NCI-H2171 (cell line): ENCODE data around the gene PTPRT.
"Not testable (repeated sequence)": the region's sequence is repeated elsewhere in the genome, so short reads cannot be mapped to it uniquely, and the experiment has no call there.

Experiments
- DNase-seq: peaks from one replicate; lab custom pipeline; 2025; lab: John Stamatoyannopoulos, UW

PTPRT gene

DNA sequence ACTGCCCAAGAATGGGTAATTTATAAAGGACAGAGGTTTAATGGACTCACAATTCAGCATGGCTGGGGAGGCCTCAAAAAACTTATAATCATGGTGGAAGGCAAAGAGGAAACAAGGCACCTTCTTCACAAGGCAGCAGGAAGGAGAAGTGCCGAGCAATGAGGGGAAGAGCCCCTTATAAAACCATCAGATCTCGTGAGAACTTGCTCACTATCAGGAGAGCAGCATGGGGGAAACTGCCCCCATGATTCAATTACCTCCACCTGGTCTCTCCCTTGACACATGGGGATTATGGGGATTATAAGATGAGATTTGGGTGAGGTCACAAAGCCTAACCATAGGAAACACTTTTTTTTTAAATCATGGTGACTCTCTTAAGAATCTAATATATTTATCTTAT lies 278.9 kb downstream of the PTPRT start:
- DNase-seq: not testable (repeated sequence)

DNA sequence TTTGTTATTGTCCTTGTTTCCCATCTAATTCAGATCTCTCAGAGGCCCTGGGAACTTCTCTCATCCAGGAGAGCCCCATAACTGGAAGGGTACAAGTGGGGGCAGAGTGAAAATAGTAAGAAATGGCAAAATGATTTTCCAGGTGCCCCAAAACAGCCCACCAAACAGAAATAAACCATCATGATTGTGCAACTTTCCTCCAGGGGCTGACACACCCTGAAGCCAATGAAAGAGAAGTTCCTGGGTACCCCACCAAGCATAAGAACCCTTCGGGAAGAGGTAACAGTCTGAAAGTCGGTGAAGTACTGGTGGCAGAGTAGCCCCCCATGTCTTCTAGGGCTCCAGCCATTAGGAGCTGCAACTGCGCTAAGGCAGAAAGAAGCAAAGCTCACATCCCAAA lies 282.0 kb downstream of the PTPRT start:
- DNase-seq: no peak

DNA sequence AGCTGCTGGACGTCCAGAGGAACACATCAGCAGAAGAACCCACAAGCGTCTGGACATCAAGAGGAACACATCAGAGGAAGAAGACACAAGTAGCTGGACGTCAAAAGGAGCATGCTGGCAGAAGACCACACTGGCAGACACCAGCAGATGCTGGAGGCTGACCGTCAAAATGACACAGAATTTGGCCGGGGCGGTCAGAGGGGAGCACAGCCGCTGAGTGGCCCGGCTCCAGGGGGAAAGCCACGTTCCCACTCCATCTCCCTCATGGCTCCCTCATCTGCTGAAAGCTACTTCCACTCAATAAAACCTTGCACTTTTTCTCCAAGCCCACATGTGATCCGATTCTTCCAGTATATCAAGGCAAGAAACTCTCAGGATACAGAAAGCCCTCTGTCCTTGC lies 283.6 kb downstream of the PTPRT start:
- no peak for DNase-seq

DNA sequence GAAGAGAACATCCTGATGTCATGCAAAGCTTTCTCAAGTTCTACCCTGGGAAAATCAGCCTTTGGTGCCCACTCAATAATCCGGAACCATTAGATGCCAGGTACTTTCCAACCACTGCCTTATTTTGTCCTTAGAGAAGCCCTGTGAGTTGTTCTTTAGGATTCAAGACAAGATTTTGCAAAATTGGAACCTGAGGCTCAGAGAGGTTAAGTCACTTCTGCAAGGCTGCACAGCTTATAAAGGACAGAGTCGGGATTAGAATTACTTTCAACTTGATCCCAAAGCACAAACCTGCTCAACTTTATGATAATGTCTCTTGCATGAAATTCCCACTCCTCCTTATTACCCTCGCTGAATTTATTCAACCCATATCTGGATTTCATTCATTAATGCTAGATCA lies 287.2 kb downstream of the PTPRT start:
- no peak for DNase-seq

DNA sequence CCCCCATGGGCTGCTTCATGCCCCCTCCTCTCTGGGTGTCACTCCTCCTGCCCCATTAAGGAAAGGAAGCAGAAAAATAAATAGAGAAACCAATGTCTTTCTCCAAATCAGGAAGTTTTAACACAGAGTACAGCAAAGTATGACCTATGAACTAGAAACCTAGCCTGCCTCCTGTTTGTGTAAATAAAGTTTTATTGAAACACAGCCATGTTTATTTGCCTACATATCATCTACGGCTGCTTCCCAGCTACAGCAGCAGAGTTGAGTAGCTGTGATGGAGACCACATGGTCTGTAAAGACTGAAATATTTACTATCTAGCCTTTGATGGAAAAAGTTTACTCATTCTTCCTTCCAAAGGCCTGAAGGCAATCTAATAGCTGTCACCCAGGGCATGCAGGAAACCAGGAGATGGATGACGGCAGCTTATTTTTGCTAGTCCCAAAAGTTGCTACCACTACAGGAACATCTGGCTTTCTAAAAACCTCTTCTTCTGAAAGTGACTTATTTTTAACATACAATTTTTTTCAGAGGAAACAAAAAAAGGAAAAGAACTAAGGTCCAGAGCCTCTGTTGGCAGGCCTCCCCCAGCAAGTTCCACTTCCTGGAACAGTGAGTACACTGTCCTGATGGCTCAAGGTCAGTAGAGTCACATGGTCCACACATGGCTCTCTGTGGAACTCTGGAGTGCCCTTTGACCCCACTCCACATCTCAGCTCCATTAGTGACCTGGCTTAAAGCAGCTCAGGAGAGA lies 287.8 kb downstream of the PTPRT start:
- no peak for DNase-seq

DNA sequence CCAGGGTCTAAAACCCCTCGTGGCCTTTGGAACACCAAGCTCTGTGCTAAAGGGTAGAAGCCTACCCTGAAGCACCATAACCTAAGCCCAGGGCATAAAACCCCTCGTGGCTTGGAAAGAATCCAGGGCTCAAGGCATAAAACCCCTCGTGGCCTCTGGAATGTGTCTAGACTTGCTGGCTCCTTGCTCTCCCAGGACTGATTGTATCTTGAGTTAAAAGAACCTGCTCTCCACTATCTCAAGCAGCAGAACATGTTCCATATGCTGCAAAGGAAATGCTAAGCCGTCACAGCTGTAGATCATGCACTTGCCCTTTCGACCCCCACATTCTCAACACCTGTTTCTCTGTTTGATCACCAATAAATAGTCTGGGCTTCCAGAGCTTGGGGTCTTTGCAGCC lies 288.9 kb downstream of the PTPRT start:
- not testable (repeated sequence) for DNase-seq

DNA sequence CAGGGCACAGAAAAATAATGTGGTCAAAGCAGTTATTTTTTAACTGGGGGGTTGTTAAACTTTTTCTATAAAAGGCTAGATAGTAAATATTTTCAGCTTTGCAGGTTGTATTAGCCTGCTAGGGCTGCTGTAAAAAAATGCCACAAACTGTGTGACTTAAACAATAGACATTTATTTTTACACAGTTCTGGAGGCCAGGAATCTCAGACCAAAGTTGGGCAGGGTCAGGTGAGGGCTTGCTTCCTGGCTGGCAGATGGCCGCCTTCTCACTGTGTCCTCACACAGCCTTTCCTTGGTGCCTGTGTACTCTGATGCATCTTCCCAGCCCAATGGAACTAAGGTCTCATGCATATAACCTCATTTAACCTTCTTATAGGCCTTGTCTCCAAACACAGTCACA lies 294.7 kb downstream of the PTPRT start:
- DNase-seq: no peak

DNA sequence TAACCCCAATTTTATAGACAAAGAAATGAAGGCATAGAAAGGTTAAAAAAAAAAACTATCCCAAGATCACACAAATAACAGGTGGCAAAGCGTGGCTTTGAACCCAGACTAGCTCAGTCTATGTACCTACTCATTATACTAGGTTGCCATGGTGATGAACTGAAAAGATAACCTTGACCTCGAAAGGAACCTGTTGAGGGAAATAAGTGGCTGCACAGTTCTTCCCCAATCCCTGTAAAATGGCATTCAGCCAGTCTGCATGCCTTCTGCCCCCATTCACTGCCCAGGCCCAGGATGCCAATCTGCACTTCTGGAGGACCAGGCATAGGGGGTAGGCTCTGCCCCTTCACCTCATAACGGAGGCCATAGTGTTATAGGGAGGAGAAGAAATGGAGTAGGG lies 295.2 kb downstream of the PTPRT start:
- DNase-seq: no peak

DNA sequence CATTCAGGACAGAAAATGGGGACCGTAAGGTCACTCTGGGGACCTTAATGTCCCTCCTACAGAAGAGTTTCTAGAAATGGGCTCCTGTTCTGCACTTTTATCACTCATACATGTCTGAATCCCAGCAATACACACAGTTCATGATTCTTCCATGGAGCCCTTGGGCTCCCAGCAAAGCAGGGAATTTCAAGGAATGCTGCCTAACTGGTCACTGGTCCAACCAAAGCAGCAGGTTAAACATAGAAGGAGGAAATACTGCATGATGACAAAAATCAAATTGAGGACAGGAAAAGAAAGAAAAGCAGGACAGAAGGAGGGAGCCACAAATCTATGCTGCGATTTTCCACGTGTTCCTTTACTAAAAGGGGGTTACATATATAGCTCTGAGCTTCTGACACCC lies 300.2 kb downstream of the PTPRT start:
- no peak for DNase-seq

DNA sequence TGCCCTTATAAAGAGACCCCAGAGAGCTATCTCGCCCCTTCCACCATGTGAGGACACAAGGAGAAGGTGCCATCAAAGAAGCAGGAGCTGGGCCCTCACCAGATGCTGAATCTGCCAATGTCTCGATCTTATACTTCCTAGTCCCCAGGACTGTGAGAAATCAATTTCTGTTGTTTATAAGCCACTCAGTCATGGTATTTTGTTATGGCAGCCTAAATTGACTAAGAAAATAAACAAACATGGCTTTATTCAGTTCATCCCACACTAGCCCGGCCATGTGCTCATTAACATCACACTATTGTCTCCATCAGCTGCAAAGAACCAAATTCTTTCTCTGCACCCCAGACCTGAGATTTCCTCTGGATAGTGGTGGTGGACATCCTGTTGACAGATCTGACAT lies 302.4 kb downstream of the PTPRT start:
- no peak for DNase-seq

DNA sequence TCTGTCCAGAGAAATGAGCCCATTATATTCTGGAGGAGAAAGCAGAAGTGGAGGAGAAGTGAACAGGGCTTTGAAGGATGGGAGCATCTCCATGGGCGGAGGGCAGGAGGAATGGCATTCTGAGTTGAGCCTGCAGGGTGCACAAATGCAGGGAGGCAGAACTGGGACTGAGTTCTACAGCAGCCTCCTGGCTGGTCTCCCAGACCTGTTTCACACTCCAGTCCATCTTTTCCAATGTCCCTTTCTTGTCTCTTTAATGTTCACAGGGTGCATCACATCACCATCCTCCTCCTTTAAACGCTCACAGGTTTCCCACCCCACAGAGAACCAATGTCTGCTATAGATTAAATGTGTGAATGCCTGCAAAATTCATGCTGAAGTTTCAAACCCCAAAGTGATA lies 302.9 kb downstream of the PTPRT start:
- DNase-seq: no peak

DNA sequence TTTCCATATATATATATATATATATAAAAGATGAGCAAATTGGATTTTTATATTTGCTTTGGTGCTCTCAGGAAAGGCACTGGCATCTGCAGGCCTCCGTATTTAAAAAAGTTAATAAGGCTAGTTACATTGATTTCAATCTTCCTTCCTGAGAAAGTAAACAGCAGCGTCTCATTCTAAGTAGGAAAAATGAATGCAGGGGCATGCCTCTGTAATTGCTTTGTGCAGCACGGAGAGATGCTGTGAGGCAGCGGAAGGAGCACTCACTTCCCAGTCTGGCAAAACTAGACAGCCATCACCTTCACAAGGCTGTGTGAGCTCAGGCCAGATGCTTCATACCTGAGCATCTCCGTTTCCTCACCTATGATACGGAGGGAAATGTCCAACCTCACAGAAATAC lies 303.7 kb downstream of the PTPRT start:
- no peak for DNase-seq

DNA sequence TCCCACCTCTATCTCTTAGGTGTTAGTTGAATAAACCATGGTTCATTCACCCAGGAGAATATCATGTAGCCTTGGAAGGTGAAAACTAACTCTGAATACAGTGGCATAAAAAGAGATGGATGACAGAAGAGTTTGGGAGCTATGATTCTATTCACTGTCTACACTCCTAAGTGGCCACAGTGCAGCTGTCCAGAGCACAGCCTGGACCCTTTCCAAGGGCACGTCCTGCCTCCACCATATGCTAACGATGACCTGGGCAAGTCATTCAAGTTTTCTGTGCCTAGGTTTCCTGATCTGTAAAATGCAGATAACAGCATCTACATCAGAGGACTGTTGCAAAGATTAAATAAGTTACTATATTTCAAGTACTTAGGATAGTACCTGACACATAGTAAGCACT lies 314.1 kb downstream of the PTPRT start:
- DNase-seq: no peak

DNA sequence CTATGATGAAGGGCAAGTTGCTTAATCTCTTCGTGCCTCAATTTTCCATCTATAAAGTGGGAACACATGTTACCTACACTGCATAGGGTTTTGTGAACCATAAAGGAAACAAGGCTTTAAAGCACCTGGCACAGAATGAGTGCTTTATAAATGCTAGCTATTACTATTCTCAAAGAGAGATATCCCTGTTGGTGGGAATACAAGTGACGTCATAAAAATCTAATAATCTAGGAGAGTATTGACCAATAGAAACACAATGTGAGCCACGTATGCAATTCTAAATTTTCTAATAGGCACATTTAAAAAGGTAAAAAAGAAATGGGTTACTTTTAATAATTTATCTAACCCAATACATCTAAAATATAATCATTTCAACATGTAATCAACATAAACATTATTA lies 316.4 kb downstream of the PTPRT start:
- DNase-seq: no peak

DNA sequence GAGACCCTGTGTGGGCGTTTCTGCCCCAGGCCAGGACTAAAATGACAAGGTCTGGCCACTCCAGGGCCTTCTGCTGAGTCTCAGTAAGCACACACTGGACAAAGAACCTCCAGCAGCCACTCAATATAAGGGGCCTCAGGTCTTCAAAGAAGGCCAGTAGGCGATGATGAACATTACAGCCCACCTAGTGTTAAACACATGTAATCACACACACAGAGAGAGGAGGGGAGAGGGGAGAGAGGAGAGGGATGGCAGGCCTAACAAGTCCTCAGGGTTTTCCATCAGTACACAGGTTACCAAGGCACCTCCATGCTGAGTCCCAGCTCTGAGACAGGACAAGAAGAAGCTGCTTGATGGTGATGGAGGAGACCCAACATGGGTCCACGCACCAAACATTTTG lies 325.6 kb downstream of the PTPRT start:
- DNase-seq: no peak

DNA sequence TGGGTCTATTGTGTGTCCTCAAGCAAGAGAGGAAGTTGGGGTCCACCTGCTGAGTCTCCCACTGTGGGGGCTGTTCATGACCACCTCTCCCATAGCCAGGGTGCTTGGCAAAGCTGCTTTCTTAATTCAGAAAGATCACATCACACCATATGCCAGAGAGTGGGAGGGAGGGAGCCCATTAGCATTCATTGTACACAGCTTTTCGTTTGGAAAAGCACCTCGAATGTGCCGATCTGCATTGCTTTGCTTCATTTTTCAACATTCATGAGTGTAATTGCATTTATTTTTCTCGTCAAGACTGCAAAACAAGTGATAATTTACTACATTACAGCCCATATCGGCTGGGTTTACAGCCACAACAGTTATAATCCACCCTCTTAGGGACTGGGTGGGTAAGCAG lies 327.3 kb downstream of the PTPRT start:
- no peak for DNase-seq

DNA sequence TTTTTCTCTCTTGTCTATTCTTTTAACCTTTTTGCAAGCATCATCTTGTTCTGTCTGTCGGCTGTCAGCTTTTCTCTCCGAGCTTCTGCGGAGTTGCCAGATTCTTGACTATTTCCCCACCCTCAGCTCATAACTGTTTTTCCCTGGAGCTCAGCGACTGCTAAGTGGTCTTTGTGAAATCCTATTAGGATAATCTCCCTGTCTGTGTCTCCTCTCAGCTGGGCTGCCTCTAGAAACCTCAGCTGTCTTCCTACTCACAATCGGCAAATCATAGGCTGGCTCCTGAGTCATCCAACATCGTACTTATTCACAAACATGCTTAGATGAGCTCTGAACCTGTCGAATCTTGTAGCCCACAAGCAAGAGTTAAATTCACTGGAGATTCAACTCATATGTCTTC lies 332.3 kb downstream of the PTPRT start:
- DNase-seq: no peak

DNA sequence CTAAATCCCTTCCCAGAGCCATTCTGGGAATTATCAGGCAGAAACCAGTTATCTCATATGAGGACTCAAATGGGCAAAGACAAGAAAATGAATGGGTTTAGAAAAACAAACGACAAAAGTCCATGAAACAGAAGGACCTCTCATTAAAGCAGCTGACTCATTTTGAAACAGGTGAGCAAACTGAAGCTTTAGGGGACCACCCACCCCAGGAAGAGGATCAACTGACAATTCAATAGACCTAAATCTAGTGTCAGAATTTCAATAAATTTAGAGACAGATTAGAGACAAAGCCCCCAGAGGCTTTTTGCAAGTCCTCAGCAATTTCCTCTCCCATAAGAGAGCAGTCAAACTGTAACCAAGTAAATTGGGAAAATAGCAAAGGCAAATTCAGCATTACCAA lies 333.8 kb downstream of the PTPRT start:
- DNase-seq: no peak

DNA sequence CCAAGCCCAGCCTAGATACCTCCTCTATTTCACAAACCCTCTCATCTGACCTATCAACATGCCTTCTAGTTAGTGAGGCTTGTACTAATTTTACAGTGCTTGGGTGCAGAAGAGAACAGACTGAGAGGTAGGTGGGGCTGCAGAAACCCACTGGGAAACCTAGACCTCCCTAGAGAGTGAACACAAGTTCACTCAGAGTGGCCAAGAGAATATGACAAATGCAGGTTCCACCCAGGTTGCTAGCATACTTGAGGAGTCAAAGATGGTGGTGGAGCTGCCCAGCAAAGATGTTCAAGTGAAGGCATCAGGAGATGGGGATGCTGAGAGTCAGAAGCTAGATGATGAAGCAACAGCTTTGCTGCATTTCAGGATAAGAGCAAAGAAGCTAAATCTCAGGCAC lies 337.0 kb downstream of the PTPRT start:
- no peak for DNase-seq

DNA sequence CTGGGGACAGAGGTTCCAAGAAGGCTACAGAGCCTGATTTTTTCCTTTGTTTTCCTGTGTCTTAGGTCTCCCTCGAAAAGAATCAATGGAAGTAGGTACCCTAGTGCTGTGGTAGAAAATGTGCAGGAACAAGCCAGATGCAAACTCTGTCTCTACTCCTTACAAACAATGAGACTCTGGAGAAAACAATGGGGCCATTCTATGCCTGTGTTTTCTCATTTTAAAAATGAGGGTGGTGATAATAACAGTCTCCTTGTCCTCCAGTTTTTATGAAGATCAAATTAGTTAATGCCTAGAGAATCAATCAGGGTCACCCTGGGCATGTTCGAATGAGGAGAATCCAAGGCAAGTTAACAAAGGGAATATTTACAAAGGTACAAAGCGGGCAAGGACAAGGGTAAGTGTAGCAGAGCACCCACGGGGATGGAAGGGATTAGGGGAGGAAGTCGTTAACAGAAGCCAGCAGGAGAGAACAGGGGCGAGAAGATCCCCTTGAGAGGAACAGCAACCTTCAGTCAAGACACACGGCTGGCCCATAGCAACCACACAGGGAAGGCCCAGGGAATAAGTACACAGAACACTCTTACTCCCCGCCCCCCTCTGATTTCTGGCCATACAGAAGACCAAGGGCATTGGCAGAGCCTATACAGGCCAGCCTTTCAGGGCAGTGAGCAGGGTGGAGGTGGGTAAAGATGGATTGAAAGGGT lies 342.8 kb downstream of the PTPRT start:
- DNase-seq: no peak

DNA sequence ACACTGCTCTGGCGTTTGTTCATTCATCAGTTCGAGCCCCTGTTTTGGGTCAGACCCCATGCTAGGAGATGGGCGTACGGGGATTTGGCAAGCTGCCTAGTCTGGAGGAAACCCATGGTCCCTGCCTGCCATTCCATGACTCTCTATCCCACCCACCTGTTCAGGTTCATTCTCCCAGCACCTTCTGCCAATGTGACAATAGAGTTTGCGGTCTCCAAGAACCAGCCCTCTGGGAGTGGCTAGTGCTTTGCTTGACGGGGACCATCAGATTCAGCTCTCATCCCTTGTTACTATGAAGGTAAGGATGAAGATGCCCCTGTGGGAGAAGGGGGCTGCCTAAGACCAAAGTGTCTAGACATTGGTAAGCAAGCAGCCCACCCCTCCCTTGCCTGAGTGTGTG lies 345.0 kb downstream of the PTPRT start:
- DNase-seq: no peak

DNA sequence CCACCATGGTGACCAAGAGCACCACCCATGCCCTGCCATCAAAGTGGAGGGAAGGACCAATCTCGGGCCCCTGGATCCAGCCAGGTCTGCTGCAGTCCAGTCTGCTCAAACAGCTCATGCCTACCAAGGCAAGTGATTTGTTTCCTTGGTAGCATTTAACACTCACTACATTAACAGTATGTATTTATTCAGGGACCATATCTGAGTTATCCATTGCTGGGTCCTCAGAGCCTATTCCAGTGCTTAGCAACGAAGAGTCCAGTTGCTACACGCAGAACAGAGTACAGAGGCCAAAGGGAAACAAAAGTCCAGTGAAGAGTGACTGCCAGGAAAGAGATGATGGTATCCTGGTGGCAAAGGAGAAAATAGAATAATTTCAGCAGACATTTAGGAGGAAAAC lies 352.2 kb downstream of the PTPRT start:
- no peak for DNase-seq

DNA sequence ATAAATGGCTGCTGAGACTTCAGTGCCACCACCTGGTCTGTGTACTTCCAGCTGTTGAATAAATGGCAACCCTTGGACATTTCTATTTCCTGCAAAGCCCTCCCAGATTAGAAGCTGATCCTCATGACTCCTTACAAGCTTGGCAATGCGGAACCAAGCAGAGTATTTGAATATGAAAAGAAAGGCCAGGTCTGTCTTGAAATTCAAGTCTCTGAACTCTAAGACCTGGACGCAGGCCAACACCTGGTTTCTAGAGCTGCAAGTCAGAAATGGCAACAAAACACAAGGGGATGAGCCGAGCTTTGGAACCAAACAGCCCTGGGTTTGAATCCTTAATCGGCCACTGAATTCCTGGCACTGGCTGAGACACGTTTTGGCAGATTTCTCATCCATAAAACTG lies 353.4 kb downstream of the PTPRT start:
- no peak for DNase-seq

DNA sequence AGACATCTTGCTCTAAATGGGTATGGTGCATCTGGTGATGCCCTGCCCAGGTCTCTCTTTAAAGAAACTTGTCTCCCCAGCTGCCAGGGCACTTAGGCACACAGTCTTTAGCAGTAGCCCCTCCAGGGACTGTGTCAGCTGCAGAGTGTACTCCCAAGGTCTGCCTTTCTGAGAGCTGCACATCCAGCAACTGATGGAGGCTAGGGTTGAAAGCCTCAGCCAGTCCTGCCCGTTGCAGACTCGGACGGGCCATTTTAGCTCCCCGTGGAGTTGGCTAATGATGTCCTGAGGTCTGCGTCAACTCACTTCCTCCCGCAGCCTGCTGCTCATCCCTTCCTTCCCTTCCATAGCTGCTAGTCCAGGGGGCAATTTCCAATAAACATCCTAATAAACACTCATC lies 381.8 kb downstream of the PTPRT start:
- no peak for DNase-seq
